NT2/D1 (cell line): ENCODE data around the gene CRK.

Experiments used
- SUZ12 ChIP-seq: IDR thresholded peaks from 2 replicates; pipeline ENCODE4 v1.6.1; 2011; ENCODE audit not compliant: insufficient read length, insufficient read depth; ENCODE audit errors: extremely low read depth
- YY1 ChIP-seq: IDR thresholded peaks from 2 replicates; pipeline ENCODE4 v1.6.1; 2011; ENCODE audit not compliant: insufficient read length, insufficient read depth
- ZNF274 ChIP-seq: IDR thresholded peaks from 2 replicates; pipeline ENCODE4 v1.6.1; 2011; ENCODE audit warnings: mild to moderate bottlenecking, low read depth, low read length

- no peak for TF ChIP-seq ZNF274
- TF ChIP-seq SUZ12: no peak
- TF ChIP-seq YY1: no peak
Measured at GRCh38 chr17:1493291-1493980, 37.4 kb upstream of the CRK start.
